K562 (cell line): Measurements from ENCODE around the gene CRB2. TPM values are rescaled to one million over a fixed set of nuclear protein-coding genes. Genes with fewer than 3 reads are reported as not detected.

ENCODE experiments used
- JUNB ChIP-seq: fragments of 450-650 bp; formaldehyde crosslinking; conservative IDR thresholded peaks from 2 replicates; pipeline ENCODE4 v1.4.0; 2020; ENCODE audit warnings: mild to moderate bottlenecking
- ZNF347 ChIP-seq: fragments of 450-650 bp; formaldehyde crosslinking; IDR thresholded peaks from 2 replicates; pipeline ENCODE4 v1.4.0; 2020; ENCODE audit warnings: low read depth, mild to moderate bottlenecking, moderate library complexity
- ZNF707 ChIP-seq: fragments of 250-450 bp; sonication (Bioruptor Pico); conservative IDR thresholded peaks from 2 replicates; pipeline ENCODE4 v1.8.0; 2022; ENCODE audit warnings: inconsistent platforms, mild to moderate bottlenecking, moderate library complexity
- polyA plus RNA-seq, 8 experiments: library from polyadenylated mRNA; depleted of rRNA in 4 of 8; stranded (reverse) in 5 of 8; unstranded in 3 of 8; fragments of >200 nt; fragmentation: Nextera tagmentation in 2 of 8; fragmentation: Illumina TruSeq in 1 of 8; extraction: Ambion mirVana in 2 of 8; extraction: Trizol in 1 of 8; gene quantifications; 2 replicates each; pipeline versions ENCODE4 v1.2.1 to v1.2.3, GENCODE V29; 2011 to 2014; ENCODE audit warnings: inconsistent platforms in 1 of 8, missing spikeins in 1 of 8
- total RNA-seq, 7 experiments: library from RNA; depleted of rRNA in 6 of 7; stranded (reverse); fragments of >200 nt in 6 of 7; fragmentation: Illumina TruSeq in 2 of 7; extraction: Trizol in 2 of 7; gene quantifications; 2 replicates each; pipeline versions ENCODE4 v1.2.1 to v1.2.3, GENCODE V29; 2011 to 2021; ENCODE audit warnings: low replicate concordance in 1 of 7
- TF ChIP-seq, protein P1 (sequence below): fragments of 450-650 bp; IDR thresholded peaks from 2 replicates; pipeline ENCODE4 v1.6.1; 2017; ENCODE audit warnings: antibody characterized with exemption, mild to moderate bottlenecking
- TF ChIP-seq, protein P2 (sequence below): fragments of 450-650 bp; IDR thresholded peaks from 2 replicates; pipeline ENCODE4 v1.6.1; 2016; ENCODE audit warnings: low read depth, mild to moderate bottlenecking, moderate library complexity

CRB2 gene
- total and polyA plus RNA-seq, 9 of the 15 experiments (the other 6 are each of a cell fraction or from before 2014, with no cell fraction given): 0.13 to 1.2 (median 0.25) TPM; not detected in 2

GRCh38 chr9:123331346-123332060, 24.5 kb upstream of the CRB2 start (continued):
- TF ChIP-seq, protein P1, sequence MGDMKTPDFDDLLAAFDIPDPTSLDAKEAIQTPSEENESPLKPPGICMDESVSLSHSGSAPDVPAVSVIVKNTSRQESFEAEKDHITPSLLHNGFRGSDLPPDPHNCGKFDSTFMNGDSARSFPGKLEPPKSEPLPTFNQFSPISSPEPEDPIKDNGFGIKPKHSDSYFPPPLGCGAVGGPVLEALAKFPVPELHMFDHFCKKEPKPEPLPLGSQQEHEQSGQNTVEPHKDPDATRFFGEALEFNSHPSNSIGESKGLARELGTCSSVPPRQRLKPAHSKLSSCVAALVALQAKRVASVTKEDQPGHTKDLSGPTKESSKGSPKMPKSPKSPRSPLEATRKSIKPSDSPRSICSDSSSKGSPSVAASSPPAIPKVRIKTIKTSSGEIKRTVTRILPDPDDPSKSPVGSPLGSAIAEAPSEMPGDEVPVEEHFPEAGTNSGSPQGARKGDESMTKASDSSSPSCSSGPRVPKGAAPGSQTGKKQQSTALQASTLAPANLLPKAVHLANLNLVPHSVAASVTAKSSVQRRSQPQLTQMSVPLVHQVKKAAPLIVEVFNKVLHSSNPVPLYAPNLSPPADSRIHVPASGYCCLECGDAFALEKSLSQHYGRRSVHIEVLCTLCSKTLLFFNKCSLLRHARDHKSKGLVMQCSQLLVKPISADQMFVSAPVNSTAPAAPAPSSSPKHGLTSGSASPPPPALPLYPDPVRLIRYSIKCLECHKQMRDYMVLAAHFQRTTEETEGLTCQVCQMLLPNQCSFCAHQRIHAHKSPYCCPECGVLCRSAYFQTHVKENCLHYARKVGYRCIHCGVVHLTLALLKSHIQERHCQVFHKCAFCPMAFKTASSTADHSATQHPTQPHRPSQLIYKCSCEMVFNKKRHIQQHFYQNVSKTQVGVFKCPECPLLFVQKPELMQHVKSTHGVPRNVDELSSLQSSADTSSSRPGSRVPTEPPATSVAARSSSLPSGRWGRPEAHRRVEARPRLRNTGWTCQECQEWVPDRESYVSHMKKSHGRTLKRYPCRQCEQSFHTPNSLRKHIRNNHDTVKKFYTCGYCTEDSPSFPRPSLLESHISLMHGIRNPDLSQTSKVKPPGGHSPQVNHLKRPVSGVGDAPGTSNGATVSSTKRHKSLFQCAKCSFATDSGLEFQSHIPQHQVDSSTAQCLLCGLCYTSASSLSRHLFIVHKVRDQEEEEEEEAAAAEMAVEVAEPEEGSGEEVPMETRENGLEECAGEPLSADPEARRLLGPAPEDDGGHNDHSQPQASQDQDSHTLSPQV: no peak
- TF ChIP-seq JUNB (CRISPR knock-in tag) (no peak), ZNF707 (no peak), ZNF347 (CRISPR knock-in tag) (no peak)
- TF ChIP-seq, protein P2, sequence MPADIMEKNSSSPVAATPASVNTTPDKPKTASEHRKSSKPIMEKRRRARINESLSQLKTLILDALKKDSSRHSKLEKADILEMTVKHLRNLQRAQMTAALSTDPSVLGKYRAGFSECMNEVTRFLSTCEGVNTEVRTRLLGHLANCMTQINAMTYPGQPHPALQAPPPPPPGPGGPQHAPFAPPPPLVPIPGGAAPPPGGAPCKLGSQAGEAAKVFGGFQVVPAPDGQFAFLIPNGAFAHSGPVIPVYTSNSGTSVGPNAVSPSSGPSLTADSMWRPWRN: no peak
